ENCODE results near the gene DCC.

The DCC gene

DNA sequence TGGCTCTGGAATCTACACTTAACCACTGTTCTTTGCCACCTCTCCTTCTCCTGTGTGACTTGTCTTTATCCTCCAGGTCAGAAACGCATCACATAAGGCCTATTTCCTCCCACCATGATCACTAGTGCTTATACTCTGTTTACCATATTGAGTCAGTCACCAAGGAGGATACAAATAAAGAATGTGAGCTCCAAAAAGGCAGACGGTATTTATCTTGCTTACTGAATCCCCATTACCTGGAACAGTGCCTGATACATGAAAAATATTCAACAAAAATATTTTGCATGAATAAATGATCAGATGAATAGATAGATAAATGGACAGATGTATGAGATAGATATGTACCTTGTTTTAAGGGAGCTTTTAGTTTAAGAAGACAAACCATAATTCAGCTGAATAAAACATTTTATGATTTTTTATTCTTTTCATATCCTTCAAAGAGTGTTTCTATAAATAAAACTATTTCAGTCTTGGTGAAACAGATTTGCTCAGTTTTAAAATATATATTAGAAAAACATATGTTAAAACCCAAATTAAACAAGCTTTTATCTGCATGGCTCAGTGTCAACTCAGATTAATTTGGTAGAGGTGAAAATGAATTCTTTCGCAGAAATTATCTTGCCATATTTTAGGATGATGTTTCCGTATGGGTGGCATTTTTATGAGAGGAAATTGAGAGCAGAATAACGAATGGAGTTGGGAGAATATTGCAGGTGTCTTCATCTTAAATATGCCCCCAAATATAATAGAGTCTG is 799.9 kb downstream of the DCC start:
- no peak for DNase-seq (ENCODE audit: insufficient read length, low spot score)
- FAIRE-seq, result no peak

GRCh38 chr18:53142005-53142404 is 802.0 kb downstream of the DCC start:
- no peak for DNase-seq (ENCODE audit: insufficient read length, low spot score)
- FAIRE-seq, result no peak

- FAIRE-seq (no peak), DNase-seq (ENCODE audit: insufficient read length, low spot score) (no peak)
Observed at GRCh38 chr18:53147472-53147871, 807.5 kb downstream of the DCC start.

DNA sequence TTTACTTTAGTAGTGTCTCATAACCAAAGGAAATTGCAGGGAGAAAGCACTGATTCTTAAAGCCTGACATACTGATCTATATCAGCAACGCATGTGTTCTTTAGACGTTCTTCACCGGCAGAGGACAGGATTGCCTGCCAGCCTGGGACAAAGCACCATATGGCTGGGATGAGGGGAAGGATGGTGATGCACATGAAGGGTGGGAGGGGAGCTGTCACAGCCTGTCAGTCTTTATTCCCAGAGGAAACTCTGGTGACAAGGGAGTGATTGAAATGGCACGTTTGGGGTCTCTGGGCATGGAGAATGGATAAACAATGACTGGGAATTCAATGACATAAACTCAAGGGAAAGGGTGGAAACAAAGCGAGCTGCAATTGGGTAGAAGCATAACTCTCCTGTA is 808.1 kb downstream of the DCC start:
- DNase-seq (ENCODE audit: insufficient read length, low spot score), result no peak
- no peak for FAIRE-seq

DNA sequence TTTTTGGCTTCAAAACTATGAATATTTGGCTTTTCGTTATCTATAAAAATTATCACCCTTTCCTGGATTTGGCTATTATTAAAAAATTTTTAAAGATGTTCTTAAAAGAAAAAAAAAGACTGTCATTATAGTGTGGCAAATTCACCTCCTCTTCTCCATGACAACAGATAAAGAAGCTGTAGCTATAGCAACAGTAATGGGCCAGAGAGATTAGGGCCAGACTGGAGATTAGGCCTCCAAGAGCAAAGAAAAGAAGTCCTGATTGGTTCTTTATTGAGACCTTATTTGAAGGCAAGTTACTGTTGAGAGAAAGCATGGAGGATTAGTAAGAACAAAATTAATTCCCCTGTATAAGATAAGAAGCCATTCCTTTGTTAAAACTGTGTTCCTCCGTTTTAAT is 812.5 kb downstream of the DCC start:
- DNase-seq (ENCODE audit: insufficient read length, low spot score), result no peak
- no peak for FAIRE-seq

GRCh38 chr18:53153281-53153680 is 813.3 kb downstream of the DCC start:
- FAIRE-seq (no peak), DNase-seq (ENCODE audit: insufficient read length, low spot score) (no peak)

DNA sequence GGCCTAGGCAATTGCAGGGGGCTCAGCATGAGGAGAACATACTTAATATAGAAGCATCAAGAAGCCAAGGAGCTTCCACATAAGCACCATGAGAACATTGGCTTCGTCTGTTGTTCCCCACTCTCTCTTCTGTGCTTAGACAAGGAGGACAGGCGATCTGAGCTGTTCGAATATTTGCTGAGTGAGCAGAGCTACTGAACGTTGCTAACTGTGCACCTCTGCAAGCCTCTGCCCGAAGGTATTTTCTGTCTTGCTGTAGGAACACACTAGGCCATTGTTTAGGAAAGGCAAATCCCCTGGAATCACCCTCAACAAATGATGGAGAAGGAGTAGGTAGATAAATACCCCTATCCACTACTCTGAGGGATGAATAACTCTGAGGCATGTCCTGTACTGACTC is 813.8 kb downstream of the DCC start:
- no peak for FAIRE-seq
- no peak for DNase-seq (ENCODE audit: insufficient read length, low spot score)

DNA sequence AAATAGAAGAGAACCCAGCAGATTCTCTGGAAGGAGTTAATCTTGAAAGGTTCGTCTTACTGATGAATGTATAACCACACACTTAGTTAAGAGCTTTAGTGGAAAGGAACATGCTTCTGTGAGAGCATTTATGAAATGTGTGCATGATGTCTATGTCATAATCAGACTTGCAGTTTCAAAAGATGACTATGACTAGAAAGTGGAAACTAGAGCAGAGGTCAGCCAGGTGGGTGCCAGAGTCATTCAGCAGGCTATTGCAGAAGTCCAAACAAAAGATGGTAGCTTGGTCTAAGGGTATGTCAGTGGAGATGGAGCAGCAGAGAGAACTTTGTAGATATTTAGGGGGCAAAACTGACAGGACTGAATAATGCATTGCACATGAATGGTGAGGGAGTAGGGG is 825.8 kb downstream of the DCC start:
- DNase-seq (ENCODE audit: insufficient read length, low spot score) (no peak), FAIRE-seq (no peak)

DNA sequence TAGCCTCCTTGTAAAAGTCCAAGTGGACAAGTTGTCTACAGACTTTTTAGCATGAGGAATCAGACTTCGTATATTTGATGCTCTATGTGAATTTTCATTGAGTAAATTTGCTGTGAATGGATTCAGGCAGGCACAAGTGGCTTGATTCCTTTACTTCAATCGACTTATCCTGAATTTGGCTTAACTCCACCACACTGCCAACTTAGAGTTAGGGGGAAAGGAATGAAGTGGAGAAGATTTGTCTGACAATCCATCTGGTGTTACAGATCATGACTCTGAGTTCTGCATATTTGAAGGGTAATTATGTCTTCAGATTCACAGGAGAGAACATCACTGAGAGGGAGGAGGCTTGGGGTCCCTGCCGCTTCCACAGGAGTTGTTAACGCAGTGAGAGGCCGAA is 829.3 kb downstream of the DCC start:
- FAIRE-seq (no peak), DNase-seq (ENCODE audit: insufficient read length, low spot score) (no peak)

DNA sequence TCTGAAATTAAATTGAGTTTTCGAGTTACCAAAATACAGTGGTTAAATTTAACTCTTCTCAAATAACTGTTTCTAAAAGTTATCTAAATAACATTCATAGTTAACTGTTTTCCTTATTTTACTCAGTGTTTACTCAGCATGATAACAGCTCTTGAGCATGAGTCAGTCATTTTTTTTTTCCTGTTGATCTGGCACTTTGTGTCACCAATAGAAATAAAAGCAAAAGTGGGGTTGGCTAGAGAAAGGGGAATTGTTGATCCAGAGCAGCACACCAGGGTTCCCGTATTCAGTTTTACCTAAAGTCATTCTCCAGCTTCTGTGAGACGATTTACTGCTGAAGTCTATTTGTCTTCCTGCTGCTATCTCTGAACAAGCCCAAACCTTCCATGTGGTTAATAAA is 851.6 kb downstream of the DCC start:
- no peak for DNase-seq (ENCODE audit: insufficient read length, low spot score)
- no peak for FAIRE-seq

- FAIRE-seq (no peak), DNase-seq (ENCODE audit: insufficient read length, low spot score) (no peak)
Observed at GRCh38 chr18:53193870-53194269, 853.9 kb downstream of the DCC start.

DNA sequence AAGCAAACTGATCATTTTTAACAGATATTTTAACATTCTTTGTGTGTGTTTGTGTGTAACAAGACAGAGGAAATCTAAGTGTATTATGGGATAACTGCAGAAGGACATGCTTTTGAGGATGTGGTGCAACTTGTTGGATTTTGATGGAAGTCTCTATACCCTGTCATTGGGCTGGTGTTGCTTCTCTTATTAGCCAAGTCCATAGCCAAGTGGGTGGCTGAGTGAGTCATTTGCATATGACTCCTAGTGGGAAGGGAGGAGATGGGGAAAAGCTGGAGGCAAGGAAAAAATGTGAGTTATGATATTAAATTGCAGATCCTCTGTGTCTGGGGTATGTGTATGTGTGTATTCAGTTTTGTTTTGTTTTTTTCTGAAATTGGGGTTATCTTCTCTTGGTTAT is 879.9 kb downstream of the DCC start:
- DNase-seq (ENCODE audit: insufficient read length, low spot score) (no peak), FAIRE-seq (no peak)

DNA sequence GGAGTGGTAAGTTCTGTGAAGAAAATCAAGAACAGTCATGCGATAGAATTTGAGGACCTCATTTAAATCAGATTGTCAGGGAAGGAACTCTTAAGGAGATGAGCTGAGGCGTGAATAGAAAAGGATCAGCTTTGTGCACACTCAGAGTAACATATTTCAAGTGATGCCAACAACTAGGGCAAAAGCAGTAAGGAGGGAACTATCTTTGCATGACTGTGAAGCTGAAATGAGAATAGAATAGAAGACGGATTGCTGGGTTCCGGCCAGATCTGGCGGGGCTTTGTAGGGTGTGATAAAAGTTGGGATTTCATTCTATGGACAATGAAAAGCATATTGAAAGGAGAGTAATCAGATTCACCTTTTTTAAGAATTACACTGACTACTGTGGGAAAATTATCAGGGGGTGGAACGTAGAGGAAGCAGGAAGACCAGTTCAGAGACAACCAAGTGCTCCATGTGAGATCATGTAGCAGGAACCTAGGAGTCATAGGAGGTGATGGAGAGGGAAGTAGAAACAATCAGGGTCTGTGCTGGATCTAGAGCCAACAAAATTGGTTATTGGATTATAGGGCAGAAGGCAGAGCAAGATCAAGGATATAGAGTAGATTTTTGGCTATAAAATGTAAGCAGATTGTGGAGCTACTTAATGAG is 884.3 kb downstream of the DCC start:
- DNase-seq (ENCODE audit: insufficient read length, low spot score) (no peak), FAIRE-seq (no peak)

DNA sequence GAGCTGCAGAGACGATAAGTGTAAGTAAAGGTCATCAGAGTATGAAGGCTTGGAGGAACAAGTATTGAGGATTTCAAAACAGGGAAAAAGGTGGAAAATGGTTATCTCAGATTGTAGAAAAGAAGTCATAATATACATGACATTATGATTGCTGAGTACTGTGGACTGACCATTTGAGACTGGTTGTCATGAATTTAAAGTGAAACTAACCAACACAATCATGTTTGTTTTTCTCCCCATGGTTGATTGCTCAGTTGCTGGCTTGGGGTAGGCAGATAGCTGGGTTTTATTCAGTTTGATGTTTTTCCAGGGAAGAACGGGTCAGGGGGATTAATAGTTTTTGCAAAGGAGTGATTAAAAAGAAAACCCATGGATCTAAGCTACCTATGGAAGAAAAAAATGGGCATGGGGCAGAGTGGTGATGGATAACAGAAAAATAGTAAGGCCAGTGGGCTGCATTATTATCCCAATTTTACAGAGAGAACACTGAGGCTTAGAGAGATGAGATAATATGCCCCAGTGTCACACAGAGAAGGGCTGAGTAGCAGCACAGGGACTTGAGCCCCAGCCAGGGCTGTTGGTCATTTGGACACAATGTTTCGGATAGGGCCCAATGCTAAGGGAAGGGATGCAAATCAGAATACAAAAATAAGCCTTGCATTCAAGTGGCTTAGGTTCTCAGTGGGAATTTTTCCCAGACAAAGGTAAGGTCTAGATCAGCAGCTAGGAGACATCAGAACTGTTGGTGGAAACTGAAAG is 885.7 kb downstream of the DCC start:
- no peak for FAIRE-seq
- no peak for DNase-seq (ENCODE audit: insufficient read length, low spot score)

- no peak for FAIRE-seq
- no peak for DNase-seq (ENCODE audit: insufficient read length, low spot score)
Observed at GRCh38 chr18:53234610-53235009, 894.6 kb downstream of the DCC start.

DNA sequence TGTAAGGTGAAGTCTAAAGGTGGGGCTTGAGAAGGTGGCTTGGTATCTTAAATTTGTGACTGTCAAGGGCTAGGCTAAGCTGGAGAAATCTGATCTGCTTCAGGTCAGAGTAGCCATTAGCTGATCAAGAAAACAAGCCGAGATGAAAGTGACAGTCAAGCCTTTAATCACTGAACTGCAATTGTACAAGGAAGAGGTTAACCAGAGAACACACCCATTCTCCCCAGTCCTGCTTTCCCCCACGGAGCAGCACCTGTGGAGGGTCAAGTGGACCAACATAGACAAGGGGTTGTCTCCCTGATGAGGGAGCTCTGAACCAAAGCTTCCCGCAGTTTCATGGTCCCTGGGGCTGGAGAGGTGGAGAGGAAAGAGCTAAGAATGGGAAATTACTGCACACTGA is 901.2 kb downstream of the DCC start:
- DNase-seq (ENCODE audit: insufficient read length, low spot score) (no peak), FAIRE-seq (no peak)

DNA sequence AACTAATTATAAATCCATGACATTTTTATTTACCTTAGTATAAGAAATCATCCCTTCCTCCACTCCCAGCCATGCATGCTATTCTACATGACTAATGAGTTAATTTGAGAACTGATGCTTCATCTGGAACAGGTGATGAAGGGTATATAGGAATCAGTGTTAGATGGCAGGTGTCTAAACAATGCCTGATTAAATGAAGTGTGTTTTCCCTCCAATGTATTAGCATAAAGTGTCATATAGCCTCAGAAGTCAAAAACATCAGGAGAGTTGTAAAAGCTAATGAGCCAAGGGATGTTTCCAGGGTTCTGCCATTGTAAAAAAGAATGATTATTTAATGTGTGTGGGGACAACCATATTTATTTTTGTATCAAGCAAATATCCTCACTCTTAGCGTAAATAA is 913.8 kb downstream of the DCC start:
- no peak for FAIRE-seq
- DNase-seq (ENCODE audit: insufficient read length, low spot score), result no peak

GRCh38 chr18:53254265-53254664 is 914.3 kb downstream of the DCC start:
- FAIRE-seq (no peak), DNase-seq (ENCODE audit: insufficient read length, low spot score) (no peak)

- no peak for DNase-seq (ENCODE audit: insufficient read length, low spot score)
- FAIRE-seq, result no peak
Observed at GRCh38 chr18:53261241-53261640, 921.2 kb downstream of the DCC start.

- FAIRE-seq, result no peak
- no peak for DNase-seq (ENCODE audit: insufficient read length, low spot score)
Observed at GRCh38 chr18:53266850-53267249, 926.9 kb downstream of the DCC start.

GRCh38 chr18:53268455-53268854 is 928.5 kb downstream of the DCC start:
- DNase-seq (ENCODE audit: insufficient read length, low spot score), result no peak

DNA sequence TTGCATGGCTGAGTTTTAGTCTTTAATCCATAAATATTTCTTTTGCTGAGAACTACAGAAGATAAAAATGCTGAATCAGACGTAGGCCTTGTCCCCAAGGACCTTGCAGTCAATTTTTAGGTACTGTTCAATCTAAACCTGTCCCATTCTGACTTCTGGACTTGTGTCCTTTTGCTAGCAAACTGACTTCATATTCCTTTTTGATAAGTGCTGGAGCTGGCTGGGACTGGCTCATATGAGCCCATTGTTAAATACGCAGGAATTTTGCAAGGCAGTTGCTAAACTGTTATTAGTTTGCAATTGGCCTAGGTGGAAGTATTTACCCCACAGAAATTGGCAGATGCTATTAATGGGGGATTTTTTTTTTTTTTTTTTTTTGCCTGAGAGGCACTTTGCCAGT is 941.4 kb downstream of the DCC start:
- DNase-seq (ENCODE audit: insufficient read length, low spot score), result no peak
- FAIRE-seq, result no peak

More at GRCh38 chr18:53268455-53268854, 928.5 kb downstream of the DCC start:
- no peak for FAIRE-seq
